HFFc6 (cell line): ENCODE data around the gene VPS25. TPM values are rescaled to one million over a fixed set of nuclear protein-coding genes. Genes with fewer than 3 reads are reported as not detected.

Experiments used
- DNase-seq: peaks from one replicate; pipeline ENCODE4 v3.0.0-alpha.2; 2018
- H3K27ac Mint-ChIP-seq: 2 replicates; pipeline ENCODE4 v1.8.0; 2020; ENCODE audit warnings: mild to moderate bottlenecking, mixed read lengths
- H3K27me3 Mint-ChIP-seq: 2 replicates; pipeline ENCODE4 v1.8.0; 2021; ENCODE audit warnings: mild to moderate bottlenecking, moderate library complexity, mixed read lengths; ENCODE audit not compliant: insufficient read depth
- H3K36me3 Mint-ChIP-seq: 2 replicates; pipeline ENCODE4 v1.8.0; 2021; ENCODE audit warnings: low read depth, mixed read lengths
- H3K4me1 Mint-ChIP-seq: 2 replicates; pipeline ENCODE4 v1.8.0; 2020; ENCODE audit warnings: low read depth, mixed read lengths
- H3K4me3 Mint-ChIP-seq: 2 replicates; pipeline ENCODE4 v1.8.0; 2020; ENCODE audit warnings: mild to moderate bottlenecking, moderate library complexity, mixed read lengths
- H3K9me3 Mint-ChIP-seq: 2 replicates; pipeline ENCODE4 v1.8.0; 2020; ENCODE audit warnings: mild to moderate bottlenecking, mixed read lengths
- CTCF ChIP-seq: fragments of 200-600 bp; sonication (generic); IDR thresholded peaks from 2 replicates; pipeline ENCODE4 v1.5.0; 2021; ENCODE audit warnings: antibody characterized with exemption, mild to moderate bottlenecking
- total RNA-seq, 6 experiments: library from RNA; stranded (reverse); fragmentation: NEBNext Ultra II Directional; extraction: Animal tissue kit (Norgen Biotek cat#: 25700); gene quantifications; 2 replicates in 1 of 6; 3 replicates in 5 of 6; pipeline ENCODE4 v1.2.3, GENCODE V29; 2021

Gene VPS25
- total RNA-seq, 6 experiments from 2014 or later = 79.3 to 94.5 (median 90.5) TPM

- H3K9me3 Mint-ChIP-seq = no peaks in the 10 kb centered on the region
- H3K36me3 Mint-ChIP-seq = peaks cover 37% of the 10 kb centered on the region
- peak overlapping the region; percentile 98 for H3K4me3 Mint-ChIP-seq
- no peak for TF ChIP-seq CTCF
- no peak for DNase-seq
- no peaks in the 10 kb centered on the region; the same call in none of the 2 replicates for H3K27me3 Mint-ChIP-seq
- H3K27ac Mint-ChIP-seq = peak overlapping the region; percentile 78
- peaks cover 44% of the 10 kb centered on the region for H3K4me1 Mint-ChIP-seq
These were observed 8.5 kb downstream of the VPS25 start for GRCh38 chr17:42781639-42782165.

- Mint-ChIP-seq H3K27me3 (no peaks in the 10 kb centered on the region; the same call in none of the 2 replicates), H3K27ac (peak overlapping the region; percentile 86), H3K4me3 (peak overlapping the region; percentile 98), H3K36me3 (peaks cover 40% of the 10 kb centered on the region), H3K9me3 (no peaks in the 10 kb centered on the region), H3K4me1 (peaks cover 44% of the 10 kb centered on the region)
- DNase-seq = no peak
- TF ChIP-seq CTCF = peak; percentile 17; the same call in 1 of the 2 replicates
These were observed 9.2 kb downstream of the VPS25 start for GRCh38 chr17:42782166-42783061.

GRCh38 chr17:42783062-42783790 lies 10.0 kb downstream of the VPS25 start:
- Mint-ChIP-seq H3K36me3 (peaks cover 42% of the 10 kb centered on the region), H3K4me3 (peak overlapping the region; percentile 98), H3K27me3 (no peaks in the 10 kb centered on the region; the same call in none of the 2 replicates), H3K9me3 (no peaks in the 10 kb centered on the region), H3K27ac (peak overlapping the region; percentile 86), H3K4me1 (peaks cover 44% of the 10 kb centered on the region)
- DNase-seq = peak; percentile 76
- no peak for TF ChIP-seq CTCF

GRCh38 chr17:42783791-42784138 lies 10.5 kb downstream of the VPS25 start:
- peaks cover 44% of the 10 kb centered on the region for H3K4me1 Mint-ChIP-seq
- TF ChIP-seq CTCF = no peak
- H3K27me3 Mint-ChIP-seq = no peaks in the 10 kb centered on the region; the same call in none of the 2 replicates
- peaks cover 44% of the 10 kb centered on the region for H3K36me3 Mint-ChIP-seq
- H3K27ac Mint-ChIP-seq = peak overlapping the region; percentile 86
- no peak for DNase-seq
- peak overlapping the region; percentile 98 for H3K4me3 Mint-ChIP-seq
- H3K9me3 Mint-ChIP-seq = no peaks in the 10 kb centered on the region

- Mint-ChIP-seq H3K4me1 (peaks cover 40% of the 10 kb centered on the region), H3K27ac (no peak overlapping the region), H3K4me3 (no peak overlapping the region), H3K27me3 (no peaks in the 10 kb centered on the region; the same call in none of the 2 replicates), H3K9me3 (no peaks in the 10 kb centered on the region), H3K36me3 (peaks cover 45% of the 10 kb centered on the region)
- no peak for TF ChIP-seq CTCF
- no peak for DNase-seq
These were observed 11.2 kb downstream of the VPS25 start for GRCh38 chr17:42784409-42784808.
